Measurements from ENCODE around the gene LRRIQ3. TPM values are rescaled to one million over a fixed set of nuclear protein-coding genes. Genes with fewer than 3 reads are reported as not detected.

The LRRIQ3 gene
- total and polyA plus RNA-seq, 2 of the 13 experiments (the other 11 are each of a cell fraction or from before 2014, with no cell fraction given), result 1.1 to 1.3 TPM

DNA sequence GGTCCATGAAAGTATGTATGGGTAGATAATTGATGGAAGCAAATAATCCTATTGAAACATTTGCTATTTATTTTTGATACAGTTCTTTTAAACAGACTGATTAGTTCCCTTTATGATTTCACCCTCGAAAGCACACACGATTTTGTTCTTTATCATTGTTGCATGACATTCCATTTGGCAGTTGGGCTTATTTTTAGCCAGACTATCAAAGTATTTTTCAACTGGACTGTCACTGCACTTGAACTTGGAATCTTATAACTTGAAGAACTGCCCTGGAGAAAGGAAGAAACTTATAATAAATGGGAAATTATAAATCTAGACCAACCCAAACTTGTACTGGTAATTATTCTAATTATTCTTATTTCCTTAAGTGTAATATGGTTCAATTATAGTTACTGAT is 37.2 kb upstream of the LRRIQ3 start, which contains the start of gene TNNI3K:
TNNI3K (plus strand) TSS at position 235 of the 400 bp plus-strand sequence; CDS start at position 300, 65 bp downstream.
- H2AFZ ChIP-seq (ENCODE audit: low read length), result no peak within 1 kb of the TSS
- no peaks in the 10 kb centered on the region for H3K27me3 ChIP-seq (ENCODE audit: control insufficient read depth in 1 of 2, insufficient read depth in 2 of 2, low read length in 2 of 2)
- no peak within 1 kb of the TSS for H3K4me2 ChIP-seq (ENCODE audit: low read depth, low read length)
- H3K27ac ChIP-seq (ENCODE audit: extremely low read length, insufficient read depth, low read length), result no peak within 1 kb of the TSS
- DNase-seq (ENCODE audit: low spot score) (no peak), FAIRE-seq (no peak), ATAC-seq (no peak)
- H3K9ac ChIP-seq (ENCODE audit: insufficient read depth, low read depth, low read length), result no peak within 1 kb of the TSS
- H3K36me3 ChIP-seq (replicated peaks in 1 of 2; ENCODE audit: control insufficient read depth in 1 of 2, insufficient read depth in 2 of 2, low read length in 2 of 2), result no peaks in the 10 kb centered on the region
- in situ Hi-C loops (cut with HindIII; ENCODE audit: extremely low pct_ligation_motif_present, low pct_unique_long_range_greater_than_20kb) (no loop called here), intact Hi-C loops (cut with micrococcal nuclease; ENCODE audit: unreplicated experiment) (no loop called here)
- no peaks in the 10 kb centered on the region for H3K4me1 ChIP-seq (ENCODE audit: insufficient read depth, low read length)
- no peaks in the 10 kb centered on the region for H3K9me3 ChIP-seq (ENCODE audit: low read length)
- no peaks in the 10 kb centered on the region for H4K20me1 ChIP-seq (ENCODE audit: insufficient read depth, low read length)
- no TSS peak for BruUV-seq (replicated peaks)
- CTCF ChIA-PET (ENCODE audit: low intra/inter-chr PET ratio, low total read pairs), result no interaction called here
- POLR2A ChIA-PET, result no interaction called here
- no peak within 1 kb of the TSS for H3K4me3 ChIP-seq (replicated peaks in 1 of 3; ENCODE audit: insufficient read depth in 1 of 3, low read depth in 2 of 3, low read length in 3 of 3)
- 0% methylated on average over 2 of the region's 2 CpGs for WGBS (ENCODE audit: low lambda C conversion rate)
- no peaks in the 10 kb centered on the region for H3K79me2 ChIP-seq (ENCODE audit: insufficient read depth, low read length)
- TF ChIP-seq IKZF1 (IDR thresholded peaks at IDR 0.05), result no peak
- TF ChIP-seq, protein P1, sequence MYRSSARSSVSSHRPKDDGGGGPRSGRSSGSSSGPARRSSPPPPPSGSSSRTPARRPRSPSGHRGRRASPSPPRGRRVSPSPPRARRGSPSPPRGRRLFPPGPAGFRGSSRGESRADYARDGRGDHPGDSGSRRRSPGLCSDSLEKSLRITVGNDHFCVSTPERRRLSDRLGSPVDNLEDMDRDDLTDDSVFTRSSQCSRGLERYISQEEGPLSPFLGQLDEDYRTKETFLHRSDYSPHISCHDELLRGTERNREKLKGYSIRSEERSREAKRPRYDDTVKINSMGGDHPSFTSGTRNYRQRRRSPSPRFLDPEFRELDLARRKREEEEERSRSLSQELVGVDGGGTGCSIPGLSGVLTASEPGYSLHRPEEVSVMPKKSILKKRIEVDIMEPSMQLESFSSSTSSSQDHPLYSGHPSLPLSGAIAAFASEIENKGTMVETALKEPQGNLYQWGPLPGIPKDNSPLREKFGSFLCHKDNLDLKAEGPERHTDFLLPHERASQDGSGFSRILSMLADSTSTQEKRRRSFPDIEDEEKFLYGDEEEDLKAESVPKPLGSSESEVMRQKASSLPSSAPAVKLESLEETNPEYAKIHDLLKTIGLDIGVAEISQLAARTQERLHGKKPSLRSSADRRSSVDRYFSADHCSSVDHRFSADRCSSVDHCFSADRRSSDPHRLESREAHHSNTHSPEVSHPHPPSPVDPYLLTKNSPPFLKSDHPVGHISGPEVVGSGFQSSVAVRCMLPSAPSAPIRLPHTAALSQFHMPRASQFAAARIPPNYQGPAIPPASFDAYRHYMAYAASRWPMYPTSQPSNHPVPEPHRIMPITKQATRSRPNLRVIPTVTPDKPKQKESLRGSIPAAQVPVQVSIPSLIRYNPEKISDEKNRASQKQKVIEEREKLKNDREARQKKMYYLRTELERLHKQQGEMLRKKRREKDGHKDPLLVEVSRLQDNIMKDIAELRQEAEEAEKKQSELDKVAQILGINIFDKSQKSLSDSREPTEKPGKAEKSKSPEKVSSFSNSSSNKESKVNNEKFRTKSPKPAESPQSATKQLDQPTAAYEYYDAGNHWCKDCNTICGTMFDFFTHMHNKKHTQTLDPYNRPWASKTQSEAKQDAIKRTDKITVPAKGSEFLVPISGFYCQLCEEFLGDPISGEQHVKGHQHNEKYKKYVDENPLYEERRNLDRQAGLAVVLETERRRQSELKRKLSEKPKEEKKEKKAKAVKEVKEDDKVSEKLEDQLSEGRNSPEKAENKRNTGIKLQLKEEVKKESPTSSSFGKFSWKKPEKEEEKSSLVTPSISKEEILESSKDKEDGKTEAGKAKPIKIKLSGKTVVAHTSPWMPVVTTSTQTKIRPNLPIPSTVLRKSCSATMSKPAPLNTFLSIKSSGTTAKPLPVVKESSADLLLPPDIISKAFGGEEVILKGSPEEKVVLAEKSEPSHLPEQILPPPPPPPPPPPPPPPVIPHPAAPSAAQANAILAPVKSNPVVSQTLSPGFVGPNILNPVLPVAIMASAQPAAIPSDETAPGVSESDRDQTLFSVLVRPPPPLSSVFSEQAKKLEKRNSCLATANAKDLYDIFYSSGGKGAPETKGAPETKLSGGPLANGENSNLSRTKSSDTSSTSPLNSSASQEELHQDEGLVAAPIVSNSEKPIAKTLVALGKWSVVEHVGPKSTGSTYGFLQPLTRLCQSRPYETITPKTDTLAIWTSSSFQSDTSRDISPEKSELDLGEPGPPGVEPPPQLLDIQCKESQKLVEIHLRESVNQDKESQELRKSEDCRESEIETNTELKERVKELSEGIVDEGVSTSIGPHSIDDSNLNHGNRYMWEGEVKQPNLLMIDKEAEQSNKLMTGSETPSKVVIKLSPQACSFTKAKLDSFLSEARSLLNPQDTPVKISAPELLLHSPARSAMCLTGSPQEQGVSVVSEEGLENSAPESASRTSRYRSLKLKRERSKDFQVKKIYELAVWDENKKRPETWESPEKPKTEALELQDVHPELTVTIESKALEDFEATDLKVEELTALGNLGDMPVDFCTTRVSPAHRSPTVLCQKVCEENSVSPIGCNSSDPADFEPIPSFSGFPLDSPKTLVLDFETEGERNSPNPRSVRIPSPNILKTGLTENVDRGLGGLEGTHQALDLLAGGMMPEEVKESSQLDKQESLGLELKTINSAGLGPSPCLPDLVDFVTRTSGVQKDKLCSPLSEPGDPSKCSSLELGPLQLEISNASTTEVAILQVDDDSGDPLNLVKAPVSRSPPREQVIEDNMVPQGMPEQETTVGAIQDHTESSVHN (CRISPR knock-in tag; IDR thresholded peaks at IDR 0.05), result no peak
